A549 (cell line): ENCODE measurements around the gene MSI2. TPM values are rescaled to one million over a fixed set of nuclear protein-coding genes. Genes with fewer than 3 reads are reported as not detected.

ENCODE experiments used
- ATAC-seq, 2 experiments: fragments of 200-7000 bp in 1 of 2; fragments of >200 bp in 1 of 2; cut with Nextera tagmentation in 1 of 2; cut with Tn5 transposase in 1 of 2; 3 replicates each; pipeline versions ENCODE4 v1.8.0 to v1.9.1; 2018 to 2020; ENCODE audit warnings: mild to moderate bottlenecking in 1 of 2, moderate library complexity in 1 of 2
- CTCF ChIA-PET: fragments of 300-600 bp; sonication (Branson Sonifier 250); formaldehyde crosslinking; extraction: SDS; loops from one replicate; lab custom pipeline; 2021; ENCODE audit warnings: antibody characterized with exemption, inconsistent platforms; lab: Yijun Ruan, JAX
- POLR2A ChIA-PET: fragments of 350-600 bp; formaldehyde crosslinking; extraction: SDS; loops from one replicate; lab custom pipeline; 2021; ENCODE audit warnings: antibody characterized with exemption, inconsistent platforms; lab: Yijun Ruan, JAX
- DNase-seq, 2 experiments: peaks; one replicate each; pipeline versions ENCODE4 v3.0.0 to v3.0.0-alpha.2; 2011 to 2016; ENCODE audit warnings: low read depth in 1 of 2, low spot score in 1 of 2
- FAIRE-seq: peaks from 2 replicates; lab custom pipeline; 2011; peaks lifted over from hg19 to GRCh38; lab: Jason Lieb, UNC
- H3K27ac ChIP-seq, 2 experiments: fragments of >200 bp; sonication (Bioruptor Twin); formaldehyde crosslinking; 3 replicates each; pipeline ENCODE4 v1.5.1; 2016 to 2017
- H3K4me1 ChIP-seq: fragments of >200 bp; sonication (Bioruptor Twin); formaldehyde crosslinking; 3 replicates; pipeline ENCODE4 v1.6.1; 2016
- H3K4me2 ChIP-seq: fragments of >200 bp; sonication (Bioruptor Twin); formaldehyde crosslinking; 3 replicates; pipeline ENCODE4 v1.6.1; 2016
- H3K4me3 ChIP-seq: fragments of >200 bp; sonication (Bioruptor Twin); formaldehyde crosslinking; 3 replicates; pipeline ENCODE4 v1.5.1; 2016
- H3K9me3 ChIP-seq: fragments of >200 bp; sonication (Bioruptor Twin); formaldehyde crosslinking; 3 replicates; pipeline ENCODE4 v1.6.1; 2016
- CBX2 ChIP-seq: fragments of 200-600 bp; sonication (generic); IDR thresholded peaks from 2 replicates; pipeline ENCODE4 v1.6.1; 2016; ENCODE audit warnings: low read depth, mild to moderate bottlenecking, borderline replicate concordance
- CHD4 ChIP-seq: fragments of 200-600 bp; sonication (generic); IDR thresholded peaks from 2 replicates; pipeline ENCODE4 v1.6.1; 2016; ENCODE audit warnings: antibody characterized with exemption, mild to moderate bottlenecking, borderline replicate concordance
- EHF ChIP-seq: fragments of 250-450 bp; sonication (Bioruptor Pico); IDR thresholded peaks from 2 replicates; pipeline ENCODE4 v1.5.0; 2020; ENCODE audit warnings: mild to moderate bottlenecking
- EP300 ChIP-seq, 2 experiments: fragments of >200 bp; sonication (Bioruptor Twin); formaldehyde crosslinking; IDR thresholded peaks; 2 replicates in 1 of 2; 3 replicates in 1 of 2; pipeline ENCODE4 v1.6.1; 2016 to 2017
- FOSL2 ChIP-seq, 2 experiments: fragments of 450-650 bp in 1 of 2; fragments of >200 bp in 1 of 2; sonication (Bioruptor Twin) in 1 of 2; formaldehyde crosslinking; IDR thresholded peaks; 2 replicates each; pipeline versions ENCODE4 v1.5.0 to v1.6.1; 2016 to 2020; ENCODE audit warnings: mild to moderate bottlenecking in 1 of 2, moderate library complexity in 1 of 2
- HDAC2 ChIP-seq: fragments of 200-600 bp; sonication (generic); IDR thresholded peaks from 2 replicates; pipeline ENCODE4 v1.6.1; 2016
- HOXA7 ChIP-seq: fragments of 250-450 bp; sonication (Bioruptor Pico); IDR thresholded peaks from 2 replicates; pipeline ENCODE4 v1.5.0; 2020; ENCODE audit warnings: mild to moderate bottlenecking, moderate library complexity
- KDM5A ChIP-seq: fragments of 200-600 bp; sonication (generic); IDR thresholded peaks from 2 replicates; pipeline ENCODE4 v1.6.1; 2016; ENCODE audit warnings: antibody characterized with exemption, mild to moderate bottlenecking
- MYC ChIP-seq: IDR thresholded peaks from 2 replicates; pipeline ENCODE4 v1.6.1; 2012; ENCODE audit warnings: mild to moderate bottlenecking, inconsistent platforms, low read length, improper control_type of control experiment, borderline replicate concordance
- NPAS2 ChIP-seq: fragments of 250-450 bp; sonication (Bioruptor Pico); IDR thresholded peaks from 2 replicates; pipeline ENCODE4 v1.8.0; 2022; ENCODE audit warnings: mild to moderate bottlenecking, moderate library complexity, borderline replicate concordance
- PHF8 ChIP-seq: fragments of 200-600 bp; sonication (generic); IDR thresholded peaks from 2 replicates; pipeline ENCODE4 v1.6.1; 2016; ENCODE audit warnings: low read depth, mild to moderate bottlenecking, antibody characterized with exemption, moderate library complexity, borderline replicate concordance
- POLR2AphosphoS2 ChIP-seq: conservative IDR thresholded peaks from 2 replicates; pipeline ENCODE4 v1.6.1; 2012; ENCODE audit warnings: low read length, improper control_type of control experiment, inconsistent platforms
- RCOR1 ChIP-seq: fragments of 150-350 bp; IDR thresholded peaks from 2 replicates; pipeline ENCODE4 v1.6.1; 2014; ENCODE audit warnings: antibody characterized with exemption, low read length, low read depth
- RNF2 ChIP-seq: fragments of 200-600 bp; sonication (generic); IDR thresholded peaks from 2 replicates; pipeline ENCODE4 v1.6.1; 2016; ENCODE audit warnings: low read depth, mild to moderate bottlenecking, antibody characterized with exemption, moderate library complexity, borderline replicate concordance
- SMC3 ChIP-seq: fragments of >200 bp; sonication (Bioruptor Twin); formaldehyde crosslinking; IDR thresholded peaks from 3 replicates; pipeline ENCODE4 v1.6.1; 2018; ENCODE audit warnings: inconsistent platforms
- SREBF2 ChIP-seq: fragments of 450-650 bp; IDR thresholded peaks from 2 replicates; pipeline ENCODE4 v1.6.1; 2014; ENCODE audit warnings: mild to moderate bottlenecking, moderate library complexity
- ZSCAN20 ChIP-seq: fragments of 250-450 bp; sonication (Bioruptor Pico); IDR thresholded peaks from 2 replicates; pipeline ENCODE4 v1.8.0; 2022; ENCODE audit warnings: mild to moderate bottlenecking, moderate library complexity
- WGBS: methylation state at CpG from one replicate; pipeline ENCODE4 v1.1.6; 2017; ENCODE audit errors: missing lambda C conversion rate; 5-methylcytosine and 5-hydroxymethylcytosine counted together
- polyA plus RNA-seq, 4 experiments: library from polyadenylated mRNA; depleted of rRNA in 3 of 4; stranded (reverse); fragments of >200 nt; fragmentation: RNase III in 1 of 4; extraction: RNeasy Plus Mini Kit Qiagen cat#74134 plus additional on column Dnase treatment in 1 of 4; gene quantifications; 2 replicates in 3 of 4; 3 replicates in 1 of 4; pipeline ENCODE4 v1.2.3, GENCODE V29; 2011 to 2017
- TF ChIP-seq, protein P1 (sequence below): fragments of >200 bp; sonication (Bioruptor Twin); formaldehyde crosslinking; IDR thresholded peaks from 3 replicates; pipeline ENCODE4 v1.5.1; 2016
- TF ChIP-seq, protein P2 (sequence below): fragments of 200-600 bp; sonication (generic); IDR thresholded peaks from 2 replicates; pipeline ENCODE4 v1.6.1; 2016; ENCODE audit warnings: antibody characterized with exemption, mild to moderate bottlenecking, moderate library complexity
- TF ChIP-seq, protein P3 (sequence below): fragments of 250-450 bp; sonication (Bioruptor Pico); IDR thresholded peaks from 2 replicates; pipeline ENCODE4 v1.5.0; 2020; ENCODE audit warnings: low read depth, mild to moderate bottlenecking, moderate library complexity
- TF ChIP-seq, protein P4 (sequence below): fragments of >200 bp; sonication (Bioruptor Twin); formaldehyde crosslinking; IDR thresholded peaks from 3 replicates; pipeline ENCODE4 v1.6.1; 2016
- TF ChIP-seq, protein P5 (sequence below): fragments of >200 bp; sonication (Bioruptor Twin); formaldehyde crosslinking; IDR thresholded peaks from 2 replicates; pipeline ENCODE4 v1.6.1; 2016

The MSI2 gene
- polyA plus RNA-seq, 2 of the 4 experiments (the other 2 are of a cell fraction), result 43.6 to 44.4 TPM

DNA sequence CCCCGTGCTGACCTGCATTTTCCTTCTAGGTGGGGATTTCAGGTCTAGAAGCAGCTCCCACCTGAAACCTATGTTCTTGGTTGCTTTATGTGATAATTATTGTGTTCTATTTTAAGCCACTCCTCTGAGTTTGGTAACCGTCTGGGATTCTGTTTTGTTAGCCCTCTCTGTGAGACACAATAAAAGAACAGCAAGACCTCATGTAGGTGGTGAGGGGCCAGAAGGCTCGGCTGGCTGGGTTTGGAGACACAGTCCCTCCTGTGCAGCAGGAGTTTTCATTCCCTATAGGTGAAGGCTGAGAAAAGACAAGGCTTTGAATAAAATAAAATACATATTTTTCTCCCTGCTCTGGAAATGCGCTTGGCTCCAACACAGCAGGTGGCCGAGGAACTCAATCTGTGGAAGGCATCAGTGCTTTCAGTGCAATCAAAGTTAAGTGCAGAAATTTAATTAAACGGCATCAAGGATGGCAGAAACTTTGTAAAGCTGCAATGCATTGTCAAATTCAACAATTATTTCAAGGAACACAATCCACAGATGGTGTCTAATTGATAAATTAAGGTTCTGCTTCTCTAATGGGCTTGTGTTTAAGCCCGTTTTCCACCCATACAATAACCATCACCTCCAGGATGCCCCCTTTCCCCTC is 107.8 kb downstream of the MSI2 start:
- Histone ChIP-seq H3K4me2 (no peak overlapping the region), H3K4me1 (peaks cover 55% of the 10 kb centered on the region), H3K27ac (peak overlapping the region in 1 of 2 experiments; percentile 91; a peak in 3 of 6 replicates), H3K9me3 (no peaks in the 10 kb centered on the region), H3K4me3 (no peak overlapping the region)
- FAIRE-seq (no peak), ATAC-seq (no peak), DNase-seq (no peak)
- CTCF ChIA-PET, result interaction anchor here (0.6 to 1.9 kb wide), 7 partner anchors 80 to 308 kb away, joined by 3 to 6 read pairs (median 3); no protein-coding TSS in a partner anchor
- POLR2A ChIA-PET, result no interaction called here
- TF ChIP-seq, protein P1, sequence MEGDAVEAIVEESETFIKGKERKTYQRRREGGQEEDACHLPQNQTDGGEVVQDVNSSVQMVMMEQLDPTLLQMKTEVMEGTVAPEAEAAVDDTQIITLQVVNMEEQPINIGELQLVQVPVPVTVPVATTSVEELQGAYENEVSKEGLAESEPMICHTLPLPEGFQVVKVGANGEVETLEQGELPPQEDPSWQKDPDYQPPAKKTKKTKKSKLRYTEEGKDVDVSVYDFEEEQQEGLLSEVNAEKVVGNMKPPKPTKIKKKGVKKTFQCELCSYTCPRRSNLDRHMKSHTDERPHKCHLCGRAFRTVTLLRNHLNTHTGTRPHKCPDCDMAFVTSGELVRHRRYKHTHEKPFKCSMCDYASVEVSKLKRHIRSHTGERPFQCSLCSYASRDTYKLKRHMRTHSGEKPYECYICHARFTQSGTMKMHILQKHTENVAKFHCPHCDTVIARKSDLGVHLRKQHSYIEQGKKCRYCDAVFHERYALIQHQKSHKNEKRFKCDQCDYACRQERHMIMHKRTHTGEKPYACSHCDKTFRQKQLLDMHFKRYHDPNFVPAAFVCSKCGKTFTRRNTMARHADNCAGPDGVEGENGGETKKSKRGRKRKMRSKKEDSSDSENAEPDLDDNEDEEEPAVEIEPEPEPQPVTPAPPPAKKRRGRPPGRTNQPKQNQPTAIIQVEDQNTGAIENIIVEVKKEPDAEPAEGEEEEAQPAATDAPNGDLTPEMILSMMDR, result no peak
- TF ChIP-seq, protein P2, sequence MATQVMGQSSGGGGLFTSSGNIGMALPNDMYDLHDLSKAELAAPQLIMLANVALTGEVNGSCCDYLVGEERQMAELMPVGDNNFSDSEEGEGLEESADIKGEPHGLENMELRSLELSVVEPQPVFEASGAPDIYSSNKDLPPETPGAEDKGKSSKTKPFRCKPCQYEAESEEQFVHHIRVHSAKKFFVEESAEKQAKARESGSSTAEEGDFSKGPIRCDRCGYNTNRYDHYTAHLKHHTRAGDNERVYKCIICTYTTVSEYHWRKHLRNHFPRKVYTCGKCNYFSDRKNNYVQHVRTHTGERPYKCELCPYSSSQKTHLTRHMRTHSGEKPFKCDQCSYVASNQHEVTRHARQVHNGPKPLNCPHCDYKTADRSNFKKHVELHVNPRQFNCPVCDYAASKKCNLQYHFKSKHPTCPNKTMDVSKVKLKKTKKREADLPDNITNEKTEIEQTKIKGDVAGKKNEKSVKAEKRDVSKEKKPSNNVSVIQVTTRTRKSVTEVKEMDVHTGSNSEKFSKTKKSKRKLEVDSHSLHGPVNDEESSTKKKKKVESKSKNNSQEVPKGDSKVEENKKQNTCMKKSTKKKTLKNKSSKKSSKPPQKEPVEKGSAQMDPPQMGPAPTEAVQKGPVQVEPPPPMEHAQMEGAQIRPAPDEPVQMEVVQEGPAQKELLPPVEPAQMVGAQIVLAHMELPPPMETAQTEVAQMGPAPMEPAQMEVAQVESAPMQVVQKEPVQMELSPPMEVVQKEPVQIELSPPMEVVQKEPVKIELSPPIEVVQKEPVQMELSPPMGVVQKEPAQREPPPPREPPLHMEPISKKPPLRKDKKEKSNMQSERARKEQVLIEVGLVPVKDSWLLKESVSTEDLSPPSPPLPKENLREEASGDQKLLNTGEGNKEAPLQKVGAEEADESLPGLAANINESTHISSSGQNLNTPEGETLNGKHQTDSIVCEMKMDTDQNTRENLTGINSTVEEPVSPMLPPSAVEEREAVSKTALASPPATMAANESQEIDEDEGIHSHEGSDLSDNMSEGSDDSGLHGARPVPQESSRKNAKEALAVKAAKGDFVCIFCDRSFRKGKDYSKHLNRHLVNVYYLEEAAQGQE, result no peak
- TF ChIP-seq EHF (CRISPR knock-in tag), result no peak
- TF ChIP-seq EP300 (IDR thresholded peaks at IDR 0.05), result no peak
- no peak for TF ChIP-seq CBX2
- no peak for TF ChIP-seq ZSCAN20
- no peak for TF ChIP-seq FOSL2 (IDR thresholded peaks at IDR 0.05)
- no peak for TF ChIP-seq FOSL2 (CRISPR knock-in tag; IDR thresholded peaks at IDR 0.05)
- TF ChIP-seq NPAS2, result no peak
- TF ChIP-seq KDM5A, result no peak
- TF ChIP-seq, protein P3, sequence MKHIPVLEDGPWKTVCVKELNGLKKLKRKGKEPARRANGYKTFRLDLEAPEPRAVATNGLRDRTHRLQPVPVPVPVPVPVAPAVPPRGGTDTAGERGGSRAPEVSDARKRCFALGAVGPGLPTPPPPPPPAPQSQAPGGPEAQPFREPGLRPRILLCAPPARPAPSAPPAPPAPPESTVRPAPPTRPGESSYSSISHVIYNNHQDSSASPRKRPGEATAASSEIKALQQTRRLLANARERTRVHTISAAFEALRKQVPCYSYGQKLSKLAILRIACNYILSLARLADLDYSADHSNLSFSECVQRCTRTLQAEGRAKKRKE (CRISPR knock-in tag), result no peak
- no peak for TF ChIP-seq SMC3
- 85% methylated on average over 7 of the region's 7 CpGs for WGBS

DNA sequence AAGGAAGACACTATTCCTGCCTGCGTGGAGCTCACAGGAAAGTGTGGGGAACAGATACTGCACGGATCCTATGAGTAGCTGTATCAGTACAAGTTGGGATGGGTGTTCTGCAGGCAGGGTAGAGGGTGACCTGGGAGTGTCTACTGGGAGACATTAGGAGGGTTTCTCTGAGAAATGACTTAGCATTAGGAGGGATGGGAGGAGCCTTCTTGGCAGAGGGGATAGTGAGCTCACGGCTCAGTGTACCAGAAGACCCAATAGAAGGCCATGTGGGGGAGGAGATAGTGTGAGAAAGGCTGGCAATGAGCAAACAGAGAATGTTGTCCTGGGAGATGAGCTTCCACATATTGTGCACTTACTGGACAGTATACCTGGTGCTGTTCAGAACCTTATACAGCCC is 109.1 kb downstream of the MSI2 start:
- H3K4me1 ChIP-seq, result peaks cover 66% of the 10 kb centered on the region
- H3K4me2 ChIP-seq, result peak overlapping the region; percentile 44
- no peaks in the 10 kb centered on the region for H3K9me3 ChIP-seq
- H3K4me3 ChIP-seq, result no peak overlapping the region
- H3K27ac ChIP-seq, result peak overlapping the region; percentile 88 to 91
- 77% methylated on average over 3 of the region's 3 CpGs for WGBS
- POLR2A ChIA-PET, result no interaction called here
- FAIRE-seq, result no peak
- peak in 1 of 2 experiments; percentile 66 for DNase-seq
- CTCF ChIA-PET, result interaction anchor here (0.5 to 1.7 kb wide), 4 partner anchors 79 to 307 kb away, joined by 3 to 6 read pairs (median 4); no protein-coding TSS in a partner anchor
- peak in 1 of 2 experiments; percentile 41; a peak in 4 of 6 replicates for ATAC-seq
- TF ChIP-seq, protein P2, result no peak
- TF ChIP-seq, protein P4, sequence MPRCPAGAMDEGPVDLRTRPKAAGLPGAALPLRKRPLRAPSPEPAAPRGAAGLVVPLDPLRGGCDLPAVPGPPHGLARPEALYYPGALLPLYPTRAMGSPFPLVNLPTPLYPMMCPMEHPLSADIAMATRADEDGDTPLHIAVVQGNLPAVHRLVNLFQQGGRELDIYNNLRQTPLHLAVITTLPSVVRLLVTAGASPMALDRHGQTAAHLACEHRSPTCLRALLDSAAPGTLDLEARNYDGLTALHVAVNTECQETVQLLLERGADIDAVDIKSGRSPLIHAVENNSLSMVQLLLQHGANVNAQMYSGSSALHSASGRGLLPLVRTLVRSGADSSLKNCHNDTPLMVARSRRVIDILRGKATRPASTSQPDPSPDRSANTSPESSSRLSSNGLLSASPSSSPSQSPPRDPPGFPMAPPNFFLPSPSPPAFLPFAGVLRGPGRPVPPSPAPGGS, result no peak
- TF ChIP-seq PHF8, result no peak
- TF ChIP-seq MYC, result no peak
- no peak for TF ChIP-seq HOXA7 (CRISPR knock-in tag)
- TF ChIP-seq, protein P3 (CRISPR knock-in tag), result no peak
- TF ChIP-seq RCOR1, result no peak
- no peak for TF ChIP-seq SREBF2
- TF ChIP-seq ZSCAN20, result no peak
- TF ChIP-seq, protein P5, sequence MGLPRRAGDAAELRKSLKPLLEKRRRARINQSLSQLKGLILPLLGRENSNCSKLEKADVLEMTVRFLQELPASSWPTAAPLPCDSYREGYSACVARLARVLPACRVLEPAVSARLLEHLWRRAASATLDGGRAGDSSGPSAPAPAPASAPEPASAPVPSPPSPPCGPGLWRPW, result no peak
- no peak for TF ChIP-seq HDAC2
- TF ChIP-seq CHD4, result no peak
- no peak for TF ChIP-seq POLR2AphosphoS2
- TF ChIP-seq RNF2, result no peak
